ENCODE data around the gene VWA8. TPM values are rescaled to one million over a fixed set of nuclear protein-coding genes. Genes with fewer than 3 reads are reported as not detected.

Gene VWA8
- total and polyA plus RNA-seq, 2 of the 13 experiments (the other 11 are each of a cell fraction or from before 2014, with no cell fraction given), result 9.1 to 17.3 TPM

GRCh38 chr13:41981951-41982715, 21.2 kb upstream of the VWA8 start:
- no peaks in the 10 kb centered on the region for H3K27me3 ChIP-seq (ENCODE audit: control insufficient read depth in 1 of 2, insufficient read depth in 2 of 2, low read length in 2 of 2)
- no peaks in the 10 kb centered on the region for H3K9me3 ChIP-seq (ENCODE audit: low read length)
- no peak overlapping the region for H3K9ac ChIP-seq (ENCODE audit: insufficient read depth, low read depth, low read length)
- DNase-seq (ENCODE audit: low spot score) (no peak), FAIRE-seq (no peak), ATAC-seq (no peak)
- 60% methylated on average over 4 of the region's 4 CpGs for WGBS (ENCODE audit: low lambda C conversion rate)
- no peaks in the 10 kb centered on the region for H3K79me2 ChIP-seq (ENCODE audit: insufficient read depth, low read length)
- ChIA-PET CTCF (ENCODE audit: low intra/inter-chr PET ratio, low total read pairs) (no interaction called here), POLR2A (no interaction called here)
- H4K20me1 ChIP-seq (ENCODE audit: insufficient read depth, low read length), result no peaks in the 10 kb centered on the region
- BruUV-seq (replicated peaks), result no TSS peak
- H3K27ac ChIP-seq (ENCODE audit: extremely low read length, insufficient read depth, low read length), result no peak overlapping the region
- no peaks in the 10 kb centered on the region for H3K4me1 ChIP-seq (ENCODE audit: insufficient read depth, low read length)
- H3K4me2 ChIP-seq (ENCODE audit: low read depth, low read length), result no peak overlapping the region
- in situ Hi-C loops (cut with HindIII; ENCODE audit: extremely low pct_ligation_motif_present, low pct_unique_long_range_greater_than_20kb) (no loop called here), intact Hi-C loops (cut with micrococcal nuclease; ENCODE audit: unreplicated experiment) (no loop called here)
- H3K4me3 ChIP-seq (replicated peaks in 1 of 3; ENCODE audit: insufficient read depth in 1 of 3, low read depth in 2 of 3, low read length in 3 of 3), result no peak overlapping the region
- TF ChIP-seq ZNF788 (CRISPR knock-in tag; IDR thresholded peaks at IDR 0.05; ENCODE audit: borderline replicate concordance), result no peak
- no peak for TF ChIP-seq EHMT2 (IDR thresholded peaks at IDR 0.05; ENCODE audit: borderline replicate concordance, low read depth, low read length)
- no peak for TF ChIP-seq RFX3 (CRISPR knock-in tag; IDR thresholded peaks at IDR 0.05)
- no peak for TF ChIP-seq TBP (CRISPR knock-in tag; IDR thresholded peaks at IDR 0.05)
- TF ChIP-seq ZNF878 (CRISPR knock-in tag; IDR thresholded peaks at IDR 0.05), result no peak
- TF ChIP-seq ZNF33B (CRISPR knock-in tag; IDR thresholded peaks at IDR 0.05), result no peak
- no peak for TF ChIP-seq DRAP1 (CRISPR knock-in tag; IDR thresholded peaks at IDR 0.05)
- no peak for TF ChIP-seq ISX (CRISPR knock-in tag; conservative IDR thresholded peaks at IDR 0.05)
- TF ChIP-seq NR2F6 (IDR thresholded peaks at IDR 0.05), result peak; percentile 47
- no peak for TF ChIP-seq NR2F6 (CRISPR knock-in tag; IDR thresholded peaks at IDR 0.05)
- TF ChIP-seq SIX4 (CRISPR knock-in tag; IDR thresholded peaks at IDR 0.05), result no peak
- TF ChIP-seq ZNF331 (CRISPR knock-in tag; IDR thresholded peaks at IDR 0.05), result no peak
- no peak for TF ChIP-seq ZC3H13 (CRISPR knock-in tag; IDR thresholded peaks at IDR 0.05)
- no peak for TF ChIP-seq EEA1 (CRISPR knock-in tag; IDR thresholded peaks at IDR 0.05; ENCODE audit: borderline replicate concordance)
- peak in 1 of 2 experiments; percentile 41; a peak in 1 of 4 replicates for TF ChIP-seq NR2F1 (CRISPR knock-in tag; IDR thresholded peaks at IDR 0.05)
- no peak for TF ChIP-seq ZNF652 (CRISPR knock-in tag; IDR thresholded peaks at IDR 0.05; ENCODE audit: borderline replicate concordance, low read depth)
- no peak for TF ChIP-seq ZNF768 (CRISPR knock-in tag; IDR thresholded peaks at IDR 0.05)
- H2AFZ ChIP-seq (ENCODE audit: low read length), result no peak overlapping the region
- no peaks in the 10 kb centered on the region for H3K36me3 ChIP-seq (replicated peaks in 1 of 2; ENCODE audit: control insufficient read depth in 1 of 2, insufficient read depth in 2 of 2, low read length in 2 of 2)
